NT2/D1 (cell line): Measurements from ENCODE around the gene GALNT18.

Experiments
- YY1 ChIP-seq: IDR thresholded peaks from 2 replicates; pipeline ENCODE4 v1.6.1; 2011; ENCODE audit not compliant: insufficient read length, insufficient read depth
- ZNF274 ChIP-seq: IDR thresholded peaks from 2 replicates; pipeline ENCODE4 v1.6.1; 2011; ENCODE audit warnings: mild to moderate bottlenecking, low read depth, low read length

DNA sequence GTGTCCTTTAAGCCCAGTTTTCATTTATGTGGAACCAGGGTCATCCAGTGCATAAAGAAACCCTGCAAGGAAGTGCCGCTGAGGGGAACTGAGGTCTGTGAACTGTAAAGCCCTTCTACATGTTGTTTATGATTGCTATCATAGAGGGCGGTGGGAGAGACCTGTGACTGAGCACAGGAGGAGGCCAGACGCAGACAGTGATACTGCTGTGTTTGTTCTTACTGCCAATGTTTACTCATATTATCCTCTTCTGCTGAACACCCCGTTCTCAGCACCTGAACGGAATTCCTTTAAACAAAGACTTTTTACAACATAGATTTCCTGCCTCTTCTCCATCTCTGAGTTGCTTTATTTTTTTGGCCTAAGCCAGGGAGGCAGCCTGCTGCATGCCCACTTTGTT, 967 bp upstream of the GALNT18 start:
- no peak for TF ChIP-seq YY1
- TF ChIP-seq ZNF274: no peak
